ENCODE measurements around the gene FAM163A. TPM values are rescaled to one million over a fixed set of nuclear protein-coding genes. Genes with fewer than 3 reads are reported as not detected.

Gene FAM163A
- total RNA-seq, 1 donor from 2014 or later = 0.17 TPM

DNA sequence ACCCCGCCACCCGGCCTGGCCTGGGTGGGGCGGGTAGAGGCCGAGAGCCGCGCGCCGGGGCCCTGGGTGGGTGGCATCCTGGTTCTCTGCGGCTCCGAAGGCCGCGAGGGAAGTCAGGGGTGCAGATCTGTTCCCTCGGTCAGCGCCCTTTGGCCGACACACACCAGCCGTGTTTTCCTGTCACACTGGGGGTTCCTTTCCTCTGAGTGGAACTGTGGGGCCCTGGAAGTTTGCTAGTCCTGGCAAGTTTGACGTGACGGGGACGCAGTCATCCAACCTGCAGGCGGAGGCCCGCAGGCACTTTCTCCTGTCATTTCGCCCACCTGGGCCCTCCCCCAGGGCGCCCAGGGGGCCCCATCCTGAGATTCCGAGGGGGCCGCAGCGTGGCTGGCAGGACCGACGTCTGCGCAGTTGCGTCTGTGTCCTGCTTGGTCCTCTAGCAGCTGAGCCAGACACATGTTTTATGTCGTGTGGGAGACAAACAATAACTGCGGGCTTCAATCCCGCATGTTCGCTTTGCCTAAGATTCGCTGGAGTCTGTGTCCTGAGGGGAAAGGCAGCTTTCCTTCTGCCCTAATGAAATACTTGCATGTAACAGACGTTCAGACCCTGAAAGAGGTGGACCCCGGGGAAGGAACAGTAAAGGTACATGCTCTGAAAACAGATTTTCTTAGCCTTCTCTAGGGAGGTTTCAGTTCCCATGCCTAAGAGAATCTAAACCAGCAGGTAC is 1.5 kb downstream of the FAM163A start:
- Histone ChIP-seq H3K27me3 (ENCODE audit: control insufficient read depth, insufficient read depth, low read length) (peaks cover 38% of the 10 kb centered on the region), H3K4me3 (ENCODE audit: low read depth, low read length) (no peak overlapping the region), H3K36me3 (ENCODE audit: control insufficient read depth, insufficient read depth, low read length) (no peaks in the 10 kb centered on the region)
- TF ChIP-seq, protein P1, sequence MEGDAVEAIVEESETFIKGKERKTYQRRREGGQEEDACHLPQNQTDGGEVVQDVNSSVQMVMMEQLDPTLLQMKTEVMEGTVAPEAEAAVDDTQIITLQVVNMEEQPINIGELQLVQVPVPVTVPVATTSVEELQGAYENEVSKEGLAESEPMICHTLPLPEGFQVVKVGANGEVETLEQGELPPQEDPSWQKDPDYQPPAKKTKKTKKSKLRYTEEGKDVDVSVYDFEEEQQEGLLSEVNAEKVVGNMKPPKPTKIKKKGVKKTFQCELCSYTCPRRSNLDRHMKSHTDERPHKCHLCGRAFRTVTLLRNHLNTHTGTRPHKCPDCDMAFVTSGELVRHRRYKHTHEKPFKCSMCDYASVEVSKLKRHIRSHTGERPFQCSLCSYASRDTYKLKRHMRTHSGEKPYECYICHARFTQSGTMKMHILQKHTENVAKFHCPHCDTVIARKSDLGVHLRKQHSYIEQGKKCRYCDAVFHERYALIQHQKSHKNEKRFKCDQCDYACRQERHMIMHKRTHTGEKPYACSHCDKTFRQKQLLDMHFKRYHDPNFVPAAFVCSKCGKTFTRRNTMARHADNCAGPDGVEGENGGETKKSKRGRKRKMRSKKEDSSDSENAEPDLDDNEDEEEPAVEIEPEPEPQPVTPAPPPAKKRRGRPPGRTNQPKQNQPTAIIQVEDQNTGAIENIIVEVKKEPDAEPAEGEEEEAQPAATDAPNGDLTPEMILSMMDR (IDR thresholded peaks at IDR 0.05; ENCODE audit: insufficient read depth, low read length, poor library complexity, severe bottlenecking) = no peak
- no peak for DNase-seq (ENCODE audit: low read depth)

DNA sequence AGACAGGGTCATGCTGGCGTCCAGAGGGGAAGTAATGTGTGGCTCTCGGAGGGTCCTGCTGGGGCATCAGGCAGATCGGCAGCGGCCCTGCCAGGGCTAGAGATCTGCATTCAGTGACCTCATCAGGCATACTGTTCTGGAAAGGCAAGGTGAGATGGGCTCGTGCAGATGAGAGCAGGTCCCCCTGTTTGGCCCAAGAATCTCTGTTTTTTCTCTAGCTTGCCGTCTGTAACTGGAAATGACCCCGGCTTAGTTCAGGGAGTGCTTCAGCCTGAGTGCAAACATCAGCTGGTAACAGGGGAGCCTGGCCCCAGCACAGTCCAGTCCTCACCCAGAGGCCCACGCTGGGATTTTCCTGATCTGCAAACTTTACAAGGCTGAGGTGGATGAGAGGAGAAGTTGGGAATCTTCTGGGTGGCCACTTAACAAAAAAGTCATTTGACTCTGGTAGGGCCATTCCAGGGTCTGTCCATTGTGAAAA is 2.1 kb downstream of the FAM163A start:
- no peak for DNase-seq (ENCODE audit: low read depth)
- Histone ChIP-seq H3K4me3 (ENCODE audit: low read depth, low read length) (no peak overlapping the region), H3K36me3 (ENCODE audit: control insufficient read depth, insufficient read depth, low read length) (no peaks in the 10 kb centered on the region), H3K27me3 (ENCODE audit: control insufficient read depth, insufficient read depth, low read length) (peaks cover 38% of the 10 kb centered on the region)
- TF ChIP-seq, protein P1 (IDR thresholded peaks at IDR 0.05; ENCODE audit: insufficient read depth, low read length, poor library complexity, severe bottlenecking) = no peak

DNA sequence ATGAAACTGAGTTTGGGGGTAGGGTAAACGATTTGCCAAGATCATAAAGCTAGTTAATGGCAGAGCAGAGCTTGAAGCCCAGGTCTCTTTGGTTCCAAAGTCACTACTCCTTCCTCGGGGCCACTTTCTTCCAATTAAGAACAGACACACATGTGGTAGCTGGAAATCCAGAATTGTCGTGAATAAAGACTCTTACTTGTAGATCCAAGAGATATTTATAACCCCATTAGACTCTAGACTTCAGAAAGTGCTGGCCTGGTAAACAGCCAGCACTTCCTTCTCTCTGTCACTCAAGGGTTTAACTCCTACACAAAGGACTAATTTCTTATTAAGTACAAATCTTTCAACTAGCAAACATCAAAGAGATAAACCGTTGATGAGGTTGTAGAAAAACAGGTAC is 2.7 kb downstream of the FAM163A start:
- Histone ChIP-seq H3K4me3 (ENCODE audit: low read depth, low read length) (no peak overlapping the region), H3K36me3 (ENCODE audit: control insufficient read depth, insufficient read depth, low read length) (no peaks in the 10 kb centered on the region), H3K27me3 (ENCODE audit: control insufficient read depth, insufficient read depth, low read length) (peaks cover 38% of the 10 kb centered on the region)
- no peak for DNase-seq (ENCODE audit: low read depth)
- TF ChIP-seq, protein P1 (IDR thresholded peaks at IDR 0.05; ENCODE audit: insufficient read depth, low read length, poor library complexity, severe bottlenecking) = no peak

DNA sequence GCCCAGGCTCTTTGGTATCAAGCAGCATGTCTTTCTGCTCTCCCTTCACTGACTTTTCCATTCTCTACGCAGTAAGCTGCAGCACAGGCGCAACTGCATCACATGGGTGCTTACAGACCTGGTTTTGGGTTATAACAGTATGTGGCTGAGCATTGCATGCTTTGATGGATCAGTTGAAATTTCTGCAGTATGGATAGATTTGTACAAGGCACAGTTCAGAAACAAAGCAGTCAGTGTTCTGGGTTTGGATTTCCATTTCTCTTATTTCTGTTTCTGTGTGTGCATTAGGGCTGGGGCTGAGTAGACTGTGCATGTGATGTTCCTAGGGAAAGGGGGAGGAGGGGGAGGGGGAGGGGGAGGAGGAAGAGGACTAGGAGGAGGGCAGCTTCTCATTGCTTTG is 4.5 kb downstream of the FAM163A start:
- Histone ChIP-seq H3K36me3 (ENCODE audit: control insufficient read depth, insufficient read depth, low read length) (no peaks in the 10 kb centered on the region), H3K27me3 (ENCODE audit: control insufficient read depth, insufficient read depth, low read length) (peaks cover 33% of the 10 kb centered on the region), H3K4me3 (ENCODE audit: low read depth, low read length) (no peak overlapping the region)
- TF ChIP-seq, protein P1 (IDR thresholded peaks at IDR 0.05; ENCODE audit: insufficient read depth, low read length, poor library complexity, severe bottlenecking) = no peak
- no peak for DNase-seq (ENCODE audit: low read depth)

DNA sequence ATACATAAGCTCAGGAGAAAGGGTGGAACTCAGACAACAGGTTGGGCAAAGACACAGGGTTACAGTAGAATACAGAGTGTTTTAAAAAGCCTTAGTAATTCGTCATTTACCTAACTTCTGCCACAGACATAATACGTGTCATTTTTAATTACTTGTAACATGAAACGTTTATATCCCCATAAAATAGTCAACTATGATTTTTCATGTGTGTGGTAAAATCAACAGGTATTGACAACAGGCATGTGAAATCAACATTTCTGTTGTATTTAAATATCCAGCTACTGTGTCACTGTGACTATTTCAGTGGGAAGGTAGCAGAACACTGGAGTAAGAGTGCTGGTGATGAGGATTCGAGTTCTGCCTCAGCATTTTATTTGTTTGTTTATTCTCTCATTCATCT is 5.7 kb downstream of the FAM163A start:
- TF ChIP-seq, protein P1 (IDR thresholded peaks at IDR 0.05; ENCODE audit: insufficient read depth, low read length, poor library complexity, severe bottlenecking) = no peak
- H3K36me3 ChIP-seq (ENCODE audit: control insufficient read depth, insufficient read depth, low read length) = no peaks in the 10 kb centered on the region
- no peak for DNase-seq (ENCODE audit: low read depth)
- H3K27me3 ChIP-seq (ENCODE audit: control insufficient read depth, insufficient read depth, low read length) = peaks cover 21% of the 10 kb centered on the region
- H3K4me3 ChIP-seq (ENCODE audit: low read depth, low read length) = no peak overlapping the region

DNA sequence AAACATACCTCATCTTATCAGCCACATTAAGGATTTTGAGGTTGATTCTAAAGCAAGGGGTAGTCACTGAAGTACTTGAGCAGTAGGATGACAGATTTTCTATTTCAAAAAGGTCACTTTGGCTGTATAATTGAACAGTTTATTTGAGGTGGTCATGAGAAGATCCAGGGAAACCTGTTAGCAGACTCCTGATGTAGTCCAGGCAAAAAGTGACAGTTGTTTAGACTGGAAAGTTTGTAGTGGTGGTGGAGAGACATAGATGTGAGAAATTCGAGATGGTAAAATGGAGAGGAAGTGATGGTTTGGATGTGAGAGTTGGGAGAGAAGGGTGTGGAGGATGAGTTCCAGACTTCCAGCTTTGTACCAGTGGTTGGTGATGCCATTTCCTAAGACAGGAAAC is 7.5 kb downstream of the FAM163A start:
- TF ChIP-seq, protein P1 (IDR thresholded peaks at IDR 0.05; ENCODE audit: insufficient read depth, low read length, poor library complexity, severe bottlenecking) = no peak
- Histone ChIP-seq H3K4me3 (ENCODE audit: low read depth, low read length) (no peak overlapping the region), H3K27me3 (ENCODE audit: control insufficient read depth, insufficient read depth, low read length) (peaks cover 3% of the 10 kb centered on the region), H3K36me3 (ENCODE audit: control insufficient read depth, insufficient read depth, low read length) (no peaks in the 10 kb centered on the region)
- DNase-seq (ENCODE audit: low read depth) = no peak
